ENCODE results near the gene CDH5. TPM values are rescaled to one million over a fixed set of nuclear protein-coding genes. Genes with fewer than 3 reads are reported as not detected.
A peak's percentile ranks its signal among the peaks of the same experiment; 100 is the strongest.

Gene CDH5
- total and polyA plus RNA-seq, 12 donors, result 39.4 to 81.2 (median 52.9) TPM

DNA sequence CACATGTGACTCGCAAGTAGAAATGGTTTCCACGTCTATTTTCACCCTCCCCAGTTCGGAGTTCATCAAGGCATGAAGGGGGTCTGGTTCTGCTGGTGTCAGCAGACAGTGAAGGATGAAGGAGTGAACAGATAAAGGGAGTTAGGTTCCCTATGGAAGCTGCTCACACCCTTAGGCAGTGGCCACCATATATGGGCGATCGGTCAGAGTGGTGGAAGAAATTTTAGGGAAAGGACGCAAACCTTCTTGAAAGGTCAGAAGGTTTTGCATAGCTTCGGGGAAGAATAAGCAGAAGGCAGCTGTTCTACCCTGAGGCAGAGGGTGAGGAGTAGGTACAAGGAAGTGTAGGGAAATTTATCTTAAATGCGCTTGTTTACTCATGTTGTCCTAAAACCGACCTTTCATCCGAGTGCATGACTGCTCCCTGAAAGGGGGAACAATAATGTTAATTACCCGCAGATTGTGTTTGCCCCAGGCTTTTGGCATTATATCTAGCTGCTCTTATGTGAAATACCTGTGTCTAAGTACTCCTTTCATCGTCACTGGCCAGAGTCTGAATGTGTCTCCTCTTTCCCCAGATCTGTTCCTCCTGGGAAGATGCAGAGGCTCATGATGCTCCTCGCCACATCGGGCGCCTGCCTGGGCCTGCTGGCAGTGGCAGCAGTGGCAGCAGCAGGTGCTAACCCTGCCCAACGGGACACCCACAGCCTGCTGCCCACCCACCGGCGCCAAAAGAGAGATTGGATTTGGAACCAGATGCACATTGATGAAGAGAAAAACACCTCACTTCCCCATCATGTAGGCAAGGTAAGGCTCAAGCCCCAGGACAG is 12.5 kb downstream of the CDH5 start:
- H3K4me1 ChIP-seq, result peaks cover 7 to 92% (median 39%) of the 10 kb centered on the region in 9 donors
- ATAC-seq (no peak), DNase-seq (no peak)
- H3K27ac ChIP-seq, result peak overlapping the region in 6 of 10 donors; percentile 4 to 79 (median 52)
- H3K36me3 ChIP-seq, result peaks cover 0 to 40% (median 0%) of the 10 kb centered on the region in 9 donors
- WGBS, 2 donors, result 77 to 78% methylated on average over 18 of the region's 18 CpGs
- no peak overlapping the region for H3K4me3 ChIP-seq
- H3K9me3 ChIP-seq, result no peaks in the 10 kb centered on the region
- TF ChIP-seq, protein P1, sequence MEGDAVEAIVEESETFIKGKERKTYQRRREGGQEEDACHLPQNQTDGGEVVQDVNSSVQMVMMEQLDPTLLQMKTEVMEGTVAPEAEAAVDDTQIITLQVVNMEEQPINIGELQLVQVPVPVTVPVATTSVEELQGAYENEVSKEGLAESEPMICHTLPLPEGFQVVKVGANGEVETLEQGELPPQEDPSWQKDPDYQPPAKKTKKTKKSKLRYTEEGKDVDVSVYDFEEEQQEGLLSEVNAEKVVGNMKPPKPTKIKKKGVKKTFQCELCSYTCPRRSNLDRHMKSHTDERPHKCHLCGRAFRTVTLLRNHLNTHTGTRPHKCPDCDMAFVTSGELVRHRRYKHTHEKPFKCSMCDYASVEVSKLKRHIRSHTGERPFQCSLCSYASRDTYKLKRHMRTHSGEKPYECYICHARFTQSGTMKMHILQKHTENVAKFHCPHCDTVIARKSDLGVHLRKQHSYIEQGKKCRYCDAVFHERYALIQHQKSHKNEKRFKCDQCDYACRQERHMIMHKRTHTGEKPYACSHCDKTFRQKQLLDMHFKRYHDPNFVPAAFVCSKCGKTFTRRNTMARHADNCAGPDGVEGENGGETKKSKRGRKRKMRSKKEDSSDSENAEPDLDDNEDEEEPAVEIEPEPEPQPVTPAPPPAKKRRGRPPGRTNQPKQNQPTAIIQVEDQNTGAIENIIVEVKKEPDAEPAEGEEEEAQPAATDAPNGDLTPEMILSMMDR (IDR thresholded peaks at IDR 0.05), result no peak
- intact Hi-C loops (cut with DNase I), result no loop called here
- H3K27me3 ChIP-seq, result no peaks in the 10 kb centered on the region

DNA sequence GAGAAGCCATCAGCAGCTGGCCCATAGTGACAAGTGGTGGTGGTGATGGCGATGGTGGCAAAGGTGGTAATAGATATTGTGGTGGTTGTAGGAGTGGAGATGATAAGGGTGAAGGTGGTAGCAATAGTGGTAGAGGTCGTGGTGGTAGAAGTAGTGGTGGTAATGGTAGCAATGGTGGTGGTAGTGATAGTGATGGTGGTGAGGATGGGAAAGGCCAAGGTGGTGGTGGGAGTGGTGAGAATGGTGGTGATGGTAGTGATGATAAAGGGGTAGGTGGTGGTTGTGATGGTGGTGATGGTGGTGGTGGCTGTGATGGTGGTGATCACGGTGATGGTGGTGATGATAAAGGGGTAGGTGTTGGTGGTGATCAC is 13.1 kb downstream of the CDH5 start:
- H3K9me3 ChIP-seq, result no peaks in the 10 kb centered on the region
- TF ChIP-seq, protein P1 (IDR thresholded peaks at IDR 0.05), result no peak
- no peak for DNase-seq
- H3K27me3 ChIP-seq, result no peaks in the 10 kb centered on the region
- ATAC-seq, result no peak
- no peak overlapping the region for H3K4me3 ChIP-seq
- peaks cover 0 to 36% (median 0%) of the 10 kb centered on the region in 9 donors for H3K36me3 ChIP-seq
- 95 to 100% methylated on average over 3 of the region's 3 CpGs for WGBS, 2 donors
- H3K4me1 ChIP-seq, result peaks cover 7 to 92% (median 38%) of the 10 kb centered on the region in 9 donors
- peak overlapping the region in 3 of 10 donors; percentile 4 to 79 (median 31) for H3K27ac ChIP-seq
- intact Hi-C loops (cut with DNase I), result no loop called here

DNA sequence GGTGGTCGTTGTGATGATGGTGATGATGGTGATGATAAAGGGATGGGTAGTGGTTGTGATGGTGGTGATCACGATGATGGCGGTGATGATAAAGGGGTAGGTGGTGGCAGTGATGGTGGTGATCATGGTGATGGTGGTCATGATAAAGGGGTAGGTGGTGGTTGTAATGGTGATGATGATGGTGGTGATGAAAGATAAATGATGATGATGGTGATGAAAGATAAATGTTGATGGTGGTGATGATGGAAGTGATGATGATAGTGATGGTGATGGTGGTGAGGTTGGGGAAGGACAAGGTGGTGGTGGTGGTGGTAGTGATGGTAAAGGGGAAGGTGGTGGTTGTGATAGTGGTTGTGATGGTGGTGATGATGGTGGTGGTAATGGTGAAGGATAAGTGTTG is 13.9 kb downstream of the CDH5 start:
- ATAC-seq, result no peak
- H3K4me3 ChIP-seq, result no peak overlapping the region
- H3K4me1 ChIP-seq, result peaks cover 7 to 90% (median 38%) of the 10 kb centered on the region in 9 donors
- H3K27ac ChIP-seq, result peak overlapping the region in 1 of 10 donors; percentile 89
- 56 to 81% methylated on average over 3 of the region's 3 CpGs for WGBS, 2 donors
- intact Hi-C loops (cut with DNase I), result no loop called here
- H3K36me3 ChIP-seq, result peaks cover 0 to 36% (median 0%) of the 10 kb centered on the region in 9 donors
- no peaks in the 10 kb centered on the region for H3K27me3 ChIP-seq
- H3K9me3 ChIP-seq, result peaks cover 0 to 3% (median 0%) of the 10 kb centered on the region in 11 donors
- DNase-seq, result no peak
- TF ChIP-seq, protein P1 (IDR thresholded peaks at IDR 0.05), result no peak

DNA sequence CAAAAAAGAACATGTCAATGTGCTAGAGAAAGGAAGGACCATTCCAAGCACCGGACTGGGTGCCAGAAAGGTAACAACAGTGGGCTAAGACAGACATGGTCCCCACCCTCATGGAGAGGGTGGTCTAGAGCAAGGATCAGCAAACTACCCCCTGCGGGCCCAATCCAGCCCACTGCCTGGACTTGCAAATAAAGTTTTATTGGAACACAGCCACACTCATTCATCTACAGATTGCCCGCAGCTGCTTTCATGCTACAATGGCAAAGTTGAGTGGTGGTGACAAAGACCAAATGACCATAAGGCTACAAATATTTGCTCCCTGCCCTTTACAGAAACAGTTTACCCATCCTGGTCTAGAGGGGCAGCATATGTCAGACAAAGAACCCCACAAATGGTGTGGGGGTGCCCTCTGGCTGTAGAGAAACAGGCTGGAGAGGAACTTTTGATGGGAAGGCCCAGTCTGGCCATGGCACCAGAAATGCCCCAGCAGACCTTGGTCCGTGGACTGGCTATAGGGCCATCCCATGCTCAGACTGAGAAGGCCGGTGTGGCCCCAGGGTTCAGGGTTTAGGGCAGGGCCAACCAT is 15.2 kb downstream of the CDH5 start:
- Histone ChIP-seq H3K27ac (peak overlapping the region; percentile 63 to 89 (median 78)), H3K4me3 (peak overlapping the region in 1 of 10 donors; percentile 19), H3K9me3 (peaks cover 0 to 5% (median 0%) of the 10 kb centered on the region in 11 donors), H3K36me3 (peaks cover 0 to 38% (median 0%) of the 10 kb centered on the region in 9 donors), H3K27me3 (no peaks in the 10 kb centered on the region), H3K4me1 (peaks cover 7 to 90% (median 31%) of the 10 kb centered on the region in 9 donors)
- ATAC-seq, result peak in 4 of 8 donors; percentile 2 to 19 (median 3)
- 45 to 63% methylated on average over 5 of the region's 5 CpGs for WGBS, 2 donors
- DNase-seq, result no peak
- intact Hi-C loops (cut with DNase I), result no loop called here
- TF ChIP-seq, protein P1 (IDR thresholded peaks at IDR 0.05), result peak in 1 of 9 donors; percentile 15

All from heart right ventricle (tissue), 16 donors.